ENCODE data around the gene DOCK10.

The DOCK10 gene

GRCh38 chr2:224816816-224817215 lies 225.5 kb downstream of the DOCK10 start:
- no peak for DNase-seq

DNA sequence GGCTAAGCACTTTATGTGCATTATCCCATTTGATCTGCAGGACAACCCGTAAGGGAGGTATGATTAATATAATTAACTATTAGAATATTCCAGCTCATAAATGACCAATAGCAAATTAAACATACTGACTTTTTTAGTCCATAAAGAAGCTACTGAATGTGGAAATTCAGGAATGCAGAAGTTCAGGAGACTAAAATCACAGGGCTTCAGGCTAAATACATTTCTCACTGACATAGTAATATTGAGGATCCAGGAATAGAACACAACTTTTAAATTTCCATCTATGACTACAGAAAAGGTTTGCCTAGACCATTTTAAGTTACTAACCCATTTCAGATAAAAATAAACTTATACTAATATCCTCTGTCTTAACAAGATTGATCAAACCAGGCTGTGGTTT lies 228.7 kb downstream of the DOCK10 start:
- no peak for DNase-seq

DNA sequence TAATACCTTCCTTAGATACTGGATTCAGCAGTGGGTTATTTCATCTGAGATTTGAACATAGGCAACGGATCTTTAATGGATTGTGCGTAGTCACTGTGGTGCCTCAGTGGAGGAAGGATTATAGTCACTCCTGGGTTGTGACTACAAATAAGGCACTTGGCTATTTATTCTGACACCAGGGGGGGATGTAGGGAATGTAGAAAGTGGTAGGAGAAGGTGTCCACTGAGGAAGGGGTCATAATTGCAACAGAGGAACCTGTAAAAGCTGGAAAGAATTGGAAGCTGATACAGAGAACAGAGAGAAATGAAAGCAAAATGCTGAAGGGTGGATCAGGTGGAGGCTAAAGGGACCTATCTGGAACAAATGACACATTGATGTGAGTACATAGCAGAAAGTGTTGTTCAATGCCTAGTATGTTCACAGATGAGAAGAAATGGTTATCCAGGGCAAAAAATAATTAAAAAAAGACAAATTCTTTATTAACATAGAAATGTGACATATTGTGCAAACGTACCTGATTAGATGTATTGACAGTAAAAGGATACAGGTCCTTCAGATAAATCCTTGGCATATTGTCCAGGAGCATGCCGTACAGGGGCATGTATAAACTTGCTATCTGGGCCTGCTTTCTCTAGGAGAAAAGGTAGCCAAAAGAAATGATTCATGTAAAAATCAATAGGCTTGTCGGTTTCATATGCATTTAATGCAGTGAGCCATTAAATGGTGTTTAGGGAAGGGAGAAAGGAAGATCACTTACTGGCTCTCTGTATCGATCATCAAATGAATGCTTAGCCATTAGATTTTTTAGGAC lies 234.9 kb downstream of the DOCK10 start:
- no peak for DNase-seq

DNA sequence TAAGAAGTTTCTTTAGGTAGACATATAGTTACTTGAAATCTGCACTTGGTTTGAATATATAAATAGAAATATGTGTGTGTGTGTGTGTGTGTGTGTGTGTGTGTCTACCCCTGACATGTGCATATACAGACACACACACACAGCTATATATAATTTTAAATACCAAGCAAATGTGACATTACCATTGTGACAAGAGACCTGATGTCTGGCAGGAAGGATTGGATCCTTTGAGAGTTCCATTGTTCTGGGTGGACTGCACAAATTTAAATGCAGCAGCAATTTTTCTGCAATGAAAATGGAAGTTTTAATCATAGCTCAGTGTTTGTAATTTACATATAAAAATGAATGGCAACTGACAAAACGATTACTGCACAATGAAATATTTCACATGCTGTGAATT lies 238.3 kb downstream of the DOCK10 start:
- DNase-seq, result no peak

DNA sequence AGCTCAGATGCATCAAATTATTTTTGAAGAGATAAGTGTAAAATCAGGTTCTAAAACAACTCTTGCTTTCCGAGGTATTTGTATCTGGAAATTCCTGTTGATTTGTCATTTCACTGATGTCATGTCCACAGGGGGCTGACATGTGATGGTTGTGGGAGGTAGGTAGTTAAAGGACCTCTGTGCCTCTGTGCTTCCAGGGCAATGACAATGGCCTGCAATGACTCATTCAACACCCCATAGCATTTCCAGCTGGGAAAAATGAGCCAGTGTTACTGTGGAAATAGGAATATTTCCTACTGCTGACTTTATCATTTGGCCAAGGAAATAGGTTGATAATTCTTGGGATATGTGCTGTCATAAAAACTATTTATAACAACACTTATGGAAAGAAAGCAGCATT lies 239.9 kb downstream of the DOCK10 start:
- DNase-seq, result peak; percentile 51 to 81

- no peak for DNase-seq
These were observed 240.9 kb downstream of the DOCK10 start for GRCh38 chr2:224801360-224801759.

DNA sequence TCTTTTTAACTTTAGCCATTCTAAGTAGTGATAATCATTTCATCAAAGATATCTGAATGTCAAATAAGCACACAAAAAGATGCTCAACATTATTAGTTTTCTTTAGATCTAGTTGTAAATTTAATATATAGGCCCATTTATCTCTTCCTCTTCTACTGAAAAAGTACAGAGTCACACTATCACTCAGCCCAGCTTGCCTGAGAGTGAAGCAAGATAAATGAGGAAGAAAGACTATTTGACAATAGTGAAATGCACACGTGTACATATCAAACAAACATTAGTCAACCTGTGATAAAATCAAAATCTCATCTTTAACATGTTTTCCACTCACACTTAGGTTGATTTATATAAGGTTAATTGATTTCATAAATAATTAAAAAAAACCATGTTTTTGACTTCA lies 242.6 kb downstream of the DOCK10 start:
- DNase-seq, result peak; percentile 10 to 67

DNA sequence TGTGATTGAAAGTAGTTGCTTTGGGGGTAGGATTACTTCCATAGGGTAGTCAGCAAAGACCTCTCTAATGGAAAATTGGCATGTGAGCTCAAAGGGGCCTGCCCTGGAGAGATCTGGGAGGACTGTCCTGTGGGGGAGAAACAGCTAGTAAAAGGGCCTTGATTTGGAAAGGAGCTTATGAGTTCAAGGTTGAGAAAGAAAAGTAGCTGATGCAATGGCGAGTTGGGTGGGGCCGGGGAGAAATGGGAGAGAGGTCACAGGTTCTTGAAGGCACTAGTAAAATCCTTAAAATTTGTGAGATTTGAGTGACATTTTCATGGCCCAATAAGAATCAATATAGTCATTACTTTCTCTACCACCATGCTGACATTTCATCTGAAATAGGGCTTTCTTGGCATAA lies 244.1 kb downstream of the DOCK10 start:
- DNase-seq, result peak; percentile 43 to 69

- DNase-seq, result no peak
These were observed 245.5 kb downstream of the DOCK10 start for GRCh38 chr2:224796695-224797305.

DNA sequence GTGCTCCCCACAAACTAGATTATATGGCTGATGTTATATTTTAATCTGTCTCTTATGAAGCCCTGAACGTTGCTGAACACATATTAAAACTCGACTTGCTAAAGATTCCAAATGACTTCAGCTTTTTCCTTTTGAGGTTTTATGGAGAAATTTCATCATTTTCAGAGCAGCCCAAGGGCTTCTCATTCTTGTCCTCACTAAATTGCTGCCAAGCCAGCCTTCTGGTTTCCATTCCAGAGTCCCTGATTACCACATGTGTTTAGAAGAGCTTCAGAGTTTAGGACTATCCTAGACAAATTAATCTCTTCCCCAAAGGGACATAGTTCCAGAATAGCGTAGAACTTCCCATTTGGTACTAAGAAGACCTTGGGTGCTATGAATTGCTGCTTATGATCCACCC lies 248.3 kb downstream of the DOCK10 start:
- no peak for DNase-seq

GRCh38 chr2:224786848-224787247 lies 255.4 kb downstream of the DOCK10 start:
- no peak for DNase-seq

GRCh38 chr2:224781400-224781799 lies 260.9 kb downstream of the DOCK10 start:
- peak in 1 of 2 donors; percentile 49 for DNase-seq

DNA sequence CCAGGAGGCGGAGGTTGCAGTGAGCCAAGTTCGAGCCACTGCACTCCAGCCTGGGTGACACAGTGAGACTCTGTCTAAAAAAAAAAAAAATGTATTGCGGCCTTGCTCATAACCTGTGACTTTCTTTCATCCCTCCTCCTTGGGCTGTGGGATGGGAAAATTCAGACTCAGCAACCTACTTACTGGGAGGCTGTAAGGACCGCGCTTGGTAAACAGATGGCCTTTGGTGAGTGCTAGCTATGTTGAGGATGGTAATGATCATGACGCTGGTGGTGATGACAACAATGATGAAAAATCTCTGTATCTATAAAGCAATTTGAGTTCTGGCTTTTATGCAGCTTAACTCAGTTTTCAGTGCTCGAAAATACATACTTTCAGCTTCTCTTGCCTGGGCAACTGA lies 261.4 kb downstream of the DOCK10 start:
- no peak for DNase-seq

- peak; percentile 16 to 81 for DNase-seq
These were observed 262.2 kb downstream of the DOCK10 start for GRCh38 chr2:224780106-224780505.

GRCh38 chr2:224778474-224778877 lies 263.8 kb downstream of the DOCK10 start:
- peak; percentile 25 to 81 for DNase-seq

- no peak for DNase-seq
These were observed 264.7 kb downstream of the DOCK10 start for GRCh38 chr2:224777559-224777930.

GRCh38 chr2:224776795-224777558 lies 265.3 kb downstream of the DOCK10 start:
- no peak for DNase-seq

DNA sequence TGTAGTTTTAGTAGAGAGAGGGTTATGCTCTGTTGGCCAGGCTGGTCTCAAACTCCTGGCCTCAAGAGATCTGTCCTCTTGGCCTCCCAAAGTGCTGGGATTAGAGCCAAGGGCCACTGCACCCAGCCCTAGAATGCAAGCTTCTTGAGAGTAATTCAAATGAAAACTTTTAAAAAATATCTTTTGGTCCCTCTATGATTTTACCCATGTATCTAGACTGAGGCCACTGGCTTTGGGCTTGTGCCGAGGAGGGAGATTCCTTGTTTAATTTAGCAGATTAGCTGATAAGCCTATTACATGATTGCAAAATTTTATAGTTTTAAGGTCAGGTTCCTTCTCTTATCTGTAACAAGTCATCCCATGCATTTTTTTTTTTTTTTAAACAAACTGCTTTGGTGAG lies 266.6 kb downstream of the DOCK10 start:
- no peak for DNase-seq

DNA sequence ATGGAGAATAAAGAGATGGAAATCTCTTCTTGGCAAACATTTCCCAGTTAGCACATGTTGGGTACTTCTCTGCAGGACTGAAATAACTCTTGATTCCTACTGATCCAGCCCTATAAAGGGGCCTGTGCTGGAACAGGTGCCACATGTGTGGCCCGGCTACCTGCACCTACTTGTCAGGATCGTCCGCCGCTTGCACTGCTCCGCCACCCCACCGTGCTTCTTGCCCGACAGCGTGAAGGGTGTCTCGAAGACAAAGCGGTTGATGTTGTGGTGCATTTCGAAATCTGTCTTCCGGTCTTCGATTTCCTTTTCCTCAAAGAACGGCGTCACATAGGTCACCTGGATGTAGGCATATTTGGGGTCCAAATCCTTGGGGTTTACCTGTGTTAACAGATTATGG lies 267.5 kb downstream of the DOCK10 start:
- no peak for DNase-seq

GRCh38 chr2:224772494-224772893 lies 269.8 kb downstream of the DOCK10 start:
- no peak for DNase-seq

DNA sequence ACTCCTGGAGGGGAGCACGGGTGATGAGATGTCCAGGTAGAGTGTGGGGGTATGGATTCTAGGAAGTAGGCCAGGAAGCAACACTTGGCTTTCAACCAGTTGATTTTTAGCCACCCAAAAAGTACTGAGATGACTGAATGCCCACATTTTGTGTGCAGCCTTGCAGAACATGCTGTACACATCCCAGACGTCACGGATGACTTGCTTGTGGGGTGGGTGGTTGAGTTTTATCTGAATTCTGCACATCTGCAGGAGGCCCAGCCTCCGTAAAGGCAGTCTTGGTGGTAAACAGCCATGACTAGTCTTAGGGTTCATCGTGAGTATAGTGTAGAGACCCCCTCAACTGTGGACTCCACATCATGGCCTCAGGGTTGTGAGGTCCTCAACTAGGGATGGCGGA lies 272.8 kb downstream of the DOCK10 start:
- DNase-seq, result no peak

GRCh38 chr2:224764565-224765236 lies 277.6 kb downstream of the DOCK10 start:
- no peak for DNase-seq

DNA sequence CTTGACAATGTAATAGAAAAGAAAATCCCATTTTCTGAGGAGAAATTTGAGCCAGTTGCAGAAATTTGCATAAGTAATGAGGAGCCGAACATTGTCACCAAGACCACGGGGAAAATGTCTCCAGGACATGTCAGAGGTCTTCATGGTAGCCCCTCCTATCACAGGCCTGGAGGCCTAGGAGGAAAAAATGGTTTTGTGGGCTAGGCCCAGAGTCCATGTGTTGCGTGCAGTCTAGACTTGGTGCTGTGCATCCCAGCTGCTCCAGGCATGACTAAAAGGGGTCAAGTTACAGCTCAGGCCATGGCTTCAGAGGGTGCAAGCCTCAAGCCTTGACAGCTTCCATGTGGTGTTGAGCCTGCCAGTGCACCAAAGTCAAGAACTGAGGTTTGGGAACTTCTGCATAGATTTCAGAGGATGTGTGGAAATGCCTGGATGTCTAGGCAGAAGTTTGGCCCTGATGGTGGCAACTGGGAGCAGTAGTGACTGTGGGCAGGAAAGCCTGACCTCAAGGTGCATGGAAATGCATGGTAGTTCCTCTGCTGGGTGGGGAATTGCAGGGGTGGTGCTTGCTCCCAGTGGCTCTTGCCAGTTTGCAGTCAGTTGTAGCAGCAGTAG lies 284.2 kb downstream of the DOCK10 start:
- no peak for DNase-seq

Data from inflammatory macrophage treated with lipopolysaccharide for 1 hour (primary cell).